Measurements from ENCODE around the gene ING5.
"Not testable (repeated sequence)": the region's sequence is repeated elsewhere in the genome, so short reads cannot be mapped to it uniquely, and the experiment has no call there.

Gene ING5

DNA sequence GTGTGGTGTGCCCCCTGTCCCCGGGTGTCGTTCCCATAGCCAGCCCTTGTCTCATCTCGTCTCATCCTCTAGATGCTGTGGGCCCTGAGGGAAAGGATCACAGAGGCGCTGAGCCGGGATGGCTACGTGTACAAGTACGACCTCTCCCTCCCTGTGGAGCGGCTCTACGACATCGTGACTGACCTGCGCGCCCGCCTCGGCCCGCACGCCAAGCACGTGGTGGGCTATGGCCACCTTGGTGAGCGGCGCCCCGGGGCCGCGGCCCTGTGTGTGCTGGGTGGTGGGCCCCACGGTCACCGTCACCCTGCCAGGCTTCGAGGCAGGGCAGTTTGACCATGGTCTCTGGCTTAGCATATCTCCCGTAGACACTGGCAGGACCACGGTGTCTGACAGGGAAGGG is 53.9 kb downstream of the ING5 start:
- in situ Hi-C loops (cut with MboI; ENCODE audit: low sequenced_read_pairs), result no loop called here

DNA sequence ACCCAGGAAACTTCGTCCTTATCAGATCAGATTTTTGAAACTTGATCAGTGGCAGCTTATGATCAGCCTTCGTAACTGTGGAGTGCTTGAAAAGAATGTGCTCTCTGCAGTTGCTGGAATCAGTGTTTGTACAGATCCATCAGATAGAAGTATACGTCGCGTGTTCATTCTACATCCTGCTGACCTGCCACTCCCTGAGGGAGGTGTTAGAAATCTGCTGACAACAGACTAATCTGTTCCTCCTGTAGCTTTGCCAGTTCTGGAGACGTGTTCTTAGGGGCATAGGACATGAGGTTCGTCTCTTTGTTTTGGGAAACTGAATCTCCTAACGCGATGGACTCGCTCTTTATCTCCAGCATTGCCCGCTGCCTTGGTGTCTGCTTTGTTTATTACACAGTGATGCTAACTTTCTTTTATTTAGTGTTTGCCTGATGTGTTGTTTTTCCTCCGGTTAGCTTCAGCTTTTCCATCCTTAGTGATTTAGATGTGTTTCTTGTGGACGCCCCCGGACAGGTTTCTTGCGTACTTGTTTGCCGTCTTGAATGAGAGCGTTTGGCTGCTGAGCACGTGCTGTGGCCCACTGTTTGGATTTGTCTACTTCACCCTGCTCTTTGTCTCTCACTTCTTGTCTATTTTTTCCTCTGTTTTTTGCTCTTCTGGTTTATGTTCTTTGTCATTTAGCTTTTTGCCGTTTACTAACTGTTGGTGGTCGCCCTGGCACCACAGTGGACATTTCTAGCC is 57.4 kb downstream of the ING5 start:
- in situ Hi-C loops (cut with MboI; ENCODE audit: low sequenced_read_pairs), result no loop called here

DNA sequence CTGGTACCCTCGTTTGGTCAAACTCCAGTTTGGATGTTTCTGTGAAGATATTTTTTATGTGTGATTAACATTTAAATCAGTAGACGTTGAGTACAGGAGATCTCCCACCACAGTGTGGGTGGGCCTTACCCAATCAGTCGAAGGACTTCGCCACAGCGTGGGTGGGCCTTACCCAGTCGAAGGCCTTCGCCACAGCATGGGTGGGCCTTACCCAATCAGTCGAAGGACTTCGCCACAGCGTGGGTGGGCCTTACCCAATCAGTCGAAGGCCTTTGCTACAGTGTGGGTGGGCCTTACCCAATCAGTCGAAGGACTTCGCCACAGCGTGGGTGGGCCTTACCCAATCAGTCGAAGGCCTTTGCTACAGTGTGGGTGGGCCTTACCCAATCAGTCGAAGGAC is 58.1 kb downstream of the ING5 start:
- in situ Hi-C loops (cut with MboI; ENCODE audit: low sequenced_read_pairs), result not testable (repeated sequence)

DNA sequence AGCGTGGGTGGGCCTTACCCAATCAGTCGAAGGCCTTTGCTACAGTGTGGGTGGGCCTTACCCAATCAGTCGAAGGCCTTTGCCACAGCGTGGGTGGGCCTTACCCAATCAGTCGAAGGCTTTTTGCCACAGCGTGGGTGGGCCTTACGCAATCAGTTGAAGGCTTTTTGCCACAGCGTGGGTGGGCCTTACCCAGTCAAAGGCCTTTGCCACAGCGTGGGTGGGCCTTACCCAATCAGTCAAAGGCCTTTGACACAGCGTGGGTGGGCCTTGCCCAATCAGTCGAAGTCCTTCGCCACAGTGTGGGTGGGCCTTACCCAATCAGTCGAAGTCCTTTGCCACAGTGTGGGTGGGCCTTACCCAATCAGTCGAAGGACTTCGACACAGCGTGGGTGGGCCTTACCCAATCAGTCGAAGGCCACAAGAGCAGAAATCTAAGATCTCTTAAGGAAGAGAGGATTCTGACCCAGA is 58.5 kb downstream of the ING5 start:
- in situ Hi-C loops (cut with MboI; ENCODE audit: low sequenced_read_pairs), result no loop called here

DNA sequence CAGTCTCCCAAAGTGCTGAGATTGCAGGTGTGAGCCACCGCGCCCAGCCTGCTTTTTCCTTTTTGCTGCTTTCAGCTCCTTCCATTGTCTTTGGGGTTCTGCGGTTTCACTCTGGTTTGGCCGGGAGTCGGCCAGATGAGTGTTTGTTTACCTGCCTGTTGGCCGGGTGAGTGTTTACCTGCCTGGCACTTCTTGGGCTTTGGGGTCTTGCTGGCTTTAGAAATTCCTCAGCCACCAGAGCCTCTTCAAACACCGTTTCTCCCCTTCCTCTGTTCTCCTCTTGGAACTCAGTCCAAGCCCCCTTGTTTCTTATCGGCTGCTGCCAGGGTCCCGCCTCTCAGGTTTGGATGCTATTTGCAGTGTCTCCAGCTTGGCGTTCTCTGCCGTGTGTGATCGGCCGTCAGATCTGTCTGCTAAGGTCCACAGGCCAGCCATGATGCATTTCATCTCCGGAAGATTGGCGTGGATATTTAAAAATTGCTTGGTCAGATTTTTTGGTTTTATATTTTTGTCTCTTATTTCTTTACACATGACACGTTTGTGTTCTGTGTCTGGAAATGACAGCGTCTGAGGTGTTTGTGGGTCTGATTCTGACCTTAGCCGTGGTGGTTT is 60.6 kb downstream of the ING5 start:
- in situ Hi-C loops (cut with MboI; ENCODE audit: low sequenced_read_pairs), result no loop called here

DNA sequence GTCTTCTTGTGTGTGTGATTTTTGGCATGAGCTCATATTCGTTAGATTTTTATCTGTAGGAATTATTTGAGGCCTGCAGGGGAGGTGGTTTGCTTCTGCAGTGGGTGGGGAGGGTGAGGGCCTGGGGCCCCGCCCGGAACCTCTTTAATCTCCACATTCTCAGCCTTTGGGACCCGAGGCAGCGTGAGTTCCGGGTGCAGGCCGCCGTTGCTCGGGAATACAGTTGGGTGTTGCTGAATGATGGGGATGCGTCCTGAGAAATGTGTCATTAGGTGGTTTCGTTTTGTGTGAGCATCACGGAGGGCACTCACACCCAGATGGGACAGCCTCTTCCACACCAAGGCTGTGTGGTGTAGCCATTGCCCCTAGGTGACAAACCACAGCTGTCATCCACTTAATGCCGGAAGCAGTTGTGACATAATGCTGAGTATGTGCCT is 61.1 kb downstream of the ING5 start:
- in situ Hi-C loops (cut with MboI; ENCODE audit: low sequenced_read_pairs), result no loop called here

DNA sequence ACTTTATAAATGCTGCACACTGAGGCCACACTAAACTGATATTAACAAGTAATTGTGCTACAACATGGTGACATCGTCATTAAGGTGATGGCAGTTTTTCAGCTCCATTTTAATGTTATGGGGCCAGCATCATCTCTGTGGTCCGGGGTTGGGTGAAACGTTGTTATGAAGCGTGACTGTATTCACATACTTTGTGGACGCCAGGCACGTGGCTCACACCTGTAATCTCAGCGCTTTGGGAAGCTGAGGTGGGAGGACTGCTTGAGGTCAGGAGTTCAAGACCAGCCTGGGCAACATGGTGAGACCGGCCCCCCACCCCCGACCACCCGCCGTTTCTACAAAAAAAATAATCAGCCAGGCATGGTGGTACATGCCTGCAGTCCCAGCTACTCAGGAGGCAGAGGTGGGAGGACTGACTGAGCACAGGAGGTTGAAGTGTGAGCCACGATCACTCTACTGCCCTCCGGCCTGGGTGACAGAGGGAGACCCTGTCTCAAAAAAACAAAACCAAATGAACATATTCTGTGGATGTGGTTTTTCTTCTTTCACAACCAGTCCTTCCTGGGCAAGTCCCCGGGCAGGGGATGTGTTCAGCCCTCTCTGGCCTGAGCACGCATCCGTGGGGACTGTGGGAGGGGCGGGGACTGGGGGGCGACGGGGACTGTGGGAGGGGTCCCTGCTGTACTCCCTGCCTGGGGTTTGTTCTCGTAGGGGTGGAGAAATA is 61.9 kb downstream of the ING5 start:
- in situ Hi-C loops (cut with MboI; ENCODE audit: low sequenced_read_pairs), result no loop called here

DNA sequence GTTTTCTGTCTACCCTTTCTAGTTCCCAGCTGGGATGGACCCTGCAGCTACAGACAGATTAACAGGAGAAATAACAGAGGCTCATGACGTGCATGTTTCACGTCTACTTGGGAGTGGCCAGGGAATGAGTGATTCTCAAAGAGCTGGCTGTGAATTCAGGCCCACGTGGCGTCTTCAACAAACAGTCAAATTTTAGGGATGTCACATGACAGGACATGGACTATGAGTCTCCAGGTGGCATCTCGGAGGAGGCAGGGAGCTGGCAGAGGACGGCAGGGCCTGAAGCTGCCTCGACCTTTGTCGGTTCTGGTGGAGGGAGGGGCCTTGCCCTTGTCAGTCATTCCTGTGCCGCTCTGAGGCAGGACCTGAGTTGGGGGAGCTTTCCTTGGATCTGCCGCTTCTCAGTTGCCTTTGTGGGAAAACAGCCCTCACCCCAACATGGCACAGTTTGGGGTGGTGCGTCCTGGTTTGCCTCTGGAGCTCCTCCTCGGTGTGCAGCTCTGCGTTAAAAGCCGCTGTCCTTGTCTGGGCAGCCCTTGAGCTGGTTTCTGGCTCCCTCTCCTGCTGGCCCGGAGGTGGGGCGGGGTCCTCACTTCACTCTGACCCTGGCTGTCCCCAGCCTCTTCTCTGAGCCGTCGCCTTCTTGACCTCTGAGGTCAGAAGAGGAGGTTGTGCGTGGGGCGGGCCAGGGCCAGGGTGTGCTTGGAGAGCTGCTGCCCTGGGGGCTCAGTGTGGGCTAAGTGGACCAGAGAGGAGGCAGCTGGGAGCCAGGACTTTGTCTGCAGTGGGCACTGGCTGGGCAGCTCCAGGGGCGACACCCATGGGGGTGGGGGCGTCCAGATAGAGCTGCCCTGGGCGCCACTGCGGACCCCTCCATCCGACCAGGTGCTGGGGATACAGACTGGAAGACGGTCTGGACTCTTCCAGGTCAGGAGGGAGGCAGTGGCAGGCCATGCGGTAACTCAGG is 62.7 kb downstream of the ING5 start:
- in situ Hi-C loops (cut with MboI; ENCODE audit: low sequenced_read_pairs), result no loop called here

DNA sequence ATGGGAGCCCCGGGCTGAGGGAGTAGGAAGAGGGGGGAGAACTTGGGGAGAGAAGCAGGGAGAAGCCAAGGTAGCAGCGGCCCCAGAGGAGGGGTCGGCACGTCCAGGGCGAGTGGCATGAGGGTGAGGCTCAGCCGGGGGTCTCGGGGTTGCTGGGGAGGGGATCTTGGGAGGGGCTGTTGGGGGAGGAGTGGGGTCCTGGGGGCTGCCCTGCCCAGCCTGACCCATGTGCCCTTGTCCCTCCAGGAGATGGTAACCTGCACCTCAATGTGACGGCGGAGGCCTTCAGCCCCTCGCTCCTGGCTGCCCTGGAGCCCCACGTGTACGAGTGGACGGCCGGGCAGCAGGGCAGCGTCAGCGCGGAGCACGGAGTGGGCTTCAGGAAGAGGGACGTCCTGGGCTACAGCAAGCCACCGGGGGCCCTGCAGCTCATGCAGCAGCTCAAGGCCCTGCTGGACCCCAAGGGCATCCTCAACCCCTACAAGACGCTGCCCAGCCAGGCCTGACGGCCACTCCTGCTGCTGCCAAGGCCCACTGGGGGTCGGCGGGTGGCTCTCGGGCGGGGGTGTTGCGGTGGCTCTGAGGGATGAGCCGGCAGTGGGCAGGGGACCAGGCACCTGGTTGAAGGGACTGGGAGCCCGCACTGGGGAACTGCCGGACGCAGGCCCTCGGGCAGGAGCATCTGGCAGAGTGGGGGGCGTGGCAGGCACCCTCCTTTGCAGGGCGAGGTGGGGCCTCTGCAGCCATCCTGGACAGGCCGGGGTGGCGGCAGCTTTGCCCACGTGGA is 65.8 kb downstream of the ING5 start:
- in situ Hi-C loops (cut with MboI; ENCODE audit: low sequenced_read_pairs), result no loop called here

DNA sequence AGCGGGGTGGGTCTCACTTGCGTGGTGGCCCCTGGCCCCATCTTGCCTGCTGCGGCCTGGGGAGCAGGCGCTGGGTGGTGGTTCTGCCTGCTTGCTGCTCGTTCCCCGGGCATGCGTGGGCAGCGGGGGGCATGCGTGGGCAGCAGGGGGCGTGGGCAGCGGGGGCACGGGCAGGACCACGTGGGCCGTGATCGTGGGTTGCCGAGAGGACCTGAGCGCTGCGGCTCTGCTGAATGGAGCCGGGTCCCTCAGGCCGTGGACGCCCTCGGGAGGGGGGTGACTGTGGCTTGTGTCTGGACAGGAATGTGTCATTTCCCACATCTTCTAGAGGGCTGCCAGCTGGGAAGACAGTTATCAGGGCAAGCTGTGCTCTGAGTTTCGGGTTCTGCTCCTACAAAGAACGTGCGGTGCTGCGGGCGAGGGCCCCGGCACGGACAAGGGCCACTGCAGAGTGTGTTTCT is 66.4 kb downstream of the ING5 start:
- in situ Hi-C loops (cut with MboI; ENCODE audit: low sequenced_read_pairs), result no loop called here

DNA sequence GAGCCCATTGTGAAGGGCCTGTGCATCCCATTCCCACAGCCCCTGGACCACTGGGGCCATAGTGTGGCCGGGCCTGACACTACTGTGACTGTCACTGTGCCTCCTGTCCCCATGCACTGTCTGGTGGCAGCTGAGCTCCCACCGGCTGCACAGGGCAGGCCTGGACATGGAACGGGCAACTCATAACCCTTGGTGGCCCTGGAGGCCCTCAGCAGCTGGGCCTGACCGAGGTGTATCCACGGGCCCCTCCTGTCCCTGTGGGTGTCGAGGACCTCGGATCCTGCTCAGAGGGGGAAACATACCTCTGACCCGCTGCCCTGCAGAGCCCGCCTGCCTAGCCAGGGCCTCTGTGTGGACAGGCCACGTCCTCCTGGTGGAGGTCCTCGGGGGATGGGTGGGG is 67.0 kb downstream of the ING5 start:
- in situ Hi-C loops (cut with MboI; ENCODE audit: low sequenced_read_pairs), result no loop called here

DNA sequence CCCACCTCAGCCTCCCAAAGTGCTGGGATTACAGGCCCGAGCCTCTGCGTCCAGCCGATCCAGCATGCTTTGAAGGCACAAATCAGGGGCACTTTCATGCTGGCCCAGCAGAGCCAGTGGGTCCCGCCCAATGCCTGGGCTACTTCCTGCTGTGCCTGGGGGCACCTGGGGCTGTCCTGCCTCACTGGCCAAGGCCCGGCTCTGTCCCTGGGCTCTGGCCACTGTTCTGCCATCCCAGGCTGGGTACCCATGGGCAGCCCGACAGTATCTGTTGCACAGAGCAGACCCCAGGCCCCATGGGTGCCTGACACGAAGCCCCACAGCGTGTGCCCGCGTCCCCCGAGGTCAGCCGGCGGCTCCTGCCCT is 68.0 kb downstream of the ING5 start:
- in situ Hi-C loops (cut with MboI; ENCODE audit: low sequenced_read_pairs), result no loop called here

DNA sequence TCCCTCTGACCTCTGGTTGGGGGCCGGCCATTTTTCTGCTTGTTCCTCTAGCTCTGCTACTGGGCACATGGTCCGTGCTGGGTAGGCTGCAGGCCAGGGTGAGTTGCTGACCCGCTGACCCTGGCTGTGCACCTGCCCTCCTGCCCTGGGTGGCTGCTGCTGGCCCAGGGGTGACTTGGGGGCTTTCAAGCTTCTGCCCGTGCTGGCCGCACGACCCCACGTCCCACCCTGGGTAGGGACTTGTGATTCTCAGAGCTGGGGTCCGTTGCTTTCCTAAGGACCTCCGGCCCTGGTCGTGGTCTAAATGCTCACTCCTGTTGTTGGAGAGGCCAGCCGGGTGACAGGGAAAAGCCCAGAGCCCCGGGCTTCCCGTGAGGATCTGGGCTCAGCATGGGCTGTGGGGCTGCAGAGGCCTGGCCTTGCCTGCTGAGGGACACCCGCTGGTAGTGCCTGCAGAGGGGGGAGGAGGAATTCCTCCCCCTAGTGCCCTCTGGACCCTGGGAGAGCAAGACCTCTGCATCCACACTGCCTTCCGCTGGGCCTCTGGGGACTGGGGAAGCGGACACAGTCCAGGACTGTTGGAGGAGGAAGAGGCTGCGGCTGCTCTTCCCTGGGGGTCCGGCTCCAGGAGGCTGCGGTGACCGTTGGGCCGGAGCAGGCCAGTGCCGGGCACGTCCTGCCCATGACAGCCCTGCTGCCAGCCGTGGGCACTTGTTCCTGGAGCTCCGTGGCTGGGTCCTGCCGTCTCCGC is 68.5 kb downstream of the ING5 start:
- in situ Hi-C loops (cut with MboI; ENCODE audit: low sequenced_read_pairs), result no loop called here

DNA sequence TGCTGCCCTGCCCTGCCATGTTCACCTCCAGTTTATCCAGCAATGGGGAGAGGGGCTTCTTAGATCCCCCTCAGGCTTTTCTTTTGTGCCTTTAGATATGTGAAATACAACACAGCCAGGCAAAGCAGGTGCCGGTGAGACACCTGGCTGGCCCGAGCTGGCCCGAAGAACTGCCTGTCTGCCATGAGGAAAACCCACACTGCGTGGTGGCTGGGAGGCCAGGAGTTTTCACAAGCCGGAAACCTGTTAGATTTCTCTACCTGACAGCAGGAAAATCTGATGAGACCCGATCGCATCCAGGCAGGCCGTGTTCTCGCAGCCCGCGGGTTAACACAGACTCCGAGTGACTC is 69.1 kb downstream of the ING5 start:
- in situ Hi-C loops (cut with MboI; ENCODE audit: low sequenced_read_pairs), result no loop called here

DNA sequence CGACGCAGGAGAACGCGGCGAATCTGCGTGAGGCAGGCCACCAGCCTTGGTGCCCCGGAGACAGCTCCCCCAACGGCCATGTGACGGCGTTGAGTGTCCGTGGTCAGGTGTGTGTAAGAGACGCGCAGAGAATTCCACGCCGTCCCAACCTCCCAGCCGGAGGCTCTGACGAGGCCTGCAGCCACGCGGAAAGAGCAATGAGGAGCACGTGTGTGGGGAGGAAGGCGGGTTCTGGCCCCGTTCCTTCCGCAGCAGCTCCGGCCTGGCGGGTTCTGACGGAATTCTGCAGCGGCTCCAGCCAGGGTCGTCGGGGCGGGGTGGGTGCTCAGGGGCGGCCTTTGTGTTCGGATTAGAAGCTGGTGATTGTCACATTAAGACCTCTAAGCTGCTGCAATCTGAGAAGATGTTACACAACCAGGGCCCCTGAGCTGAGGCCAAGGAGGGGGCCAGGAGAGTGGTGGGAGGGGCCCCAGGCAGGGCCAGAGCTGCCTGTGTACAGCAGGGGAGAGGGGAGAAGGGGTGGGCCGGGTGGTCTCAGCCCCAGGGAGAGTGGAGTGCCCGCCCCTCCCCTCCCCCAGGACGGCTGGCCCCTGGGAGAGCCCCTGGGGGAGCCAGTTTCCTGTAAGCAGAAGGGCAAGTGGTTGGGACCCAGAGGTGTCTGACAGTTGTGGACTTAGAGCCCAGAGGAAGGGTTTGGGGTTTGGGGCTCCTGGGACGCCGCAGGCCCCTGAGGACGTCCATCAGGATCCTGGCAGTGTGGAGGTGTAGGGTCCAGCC is 69.6 kb downstream of the ING5 start:
- in situ Hi-C loops (cut with MboI; ENCODE audit: low sequenced_read_pairs), result no loop called here

DNA sequence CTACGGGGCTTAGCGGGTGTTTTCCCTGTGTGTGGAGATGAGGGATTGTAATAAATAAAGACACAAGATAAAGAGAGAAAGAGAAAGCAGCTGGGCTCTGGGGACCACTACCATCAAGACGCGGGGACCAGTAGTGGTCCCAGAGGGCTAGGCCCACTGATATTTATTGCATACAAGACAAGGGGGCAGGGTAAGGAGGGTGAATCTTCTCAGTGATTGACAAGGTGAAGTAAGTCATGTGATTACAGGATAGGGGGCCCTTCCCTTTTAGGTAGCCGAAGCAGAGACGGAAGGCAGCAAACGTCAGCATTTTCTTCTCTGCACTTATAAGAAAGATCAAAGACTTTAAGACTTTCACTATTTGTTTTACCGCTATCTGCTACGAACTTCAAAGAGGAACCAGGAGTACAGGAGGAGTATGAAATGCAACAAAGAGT is 70.2 kb downstream of the ING5 start:
- in situ Hi-C loops (cut with MboI; ENCODE audit: low sequenced_read_pairs), result no loop called here

DNA sequence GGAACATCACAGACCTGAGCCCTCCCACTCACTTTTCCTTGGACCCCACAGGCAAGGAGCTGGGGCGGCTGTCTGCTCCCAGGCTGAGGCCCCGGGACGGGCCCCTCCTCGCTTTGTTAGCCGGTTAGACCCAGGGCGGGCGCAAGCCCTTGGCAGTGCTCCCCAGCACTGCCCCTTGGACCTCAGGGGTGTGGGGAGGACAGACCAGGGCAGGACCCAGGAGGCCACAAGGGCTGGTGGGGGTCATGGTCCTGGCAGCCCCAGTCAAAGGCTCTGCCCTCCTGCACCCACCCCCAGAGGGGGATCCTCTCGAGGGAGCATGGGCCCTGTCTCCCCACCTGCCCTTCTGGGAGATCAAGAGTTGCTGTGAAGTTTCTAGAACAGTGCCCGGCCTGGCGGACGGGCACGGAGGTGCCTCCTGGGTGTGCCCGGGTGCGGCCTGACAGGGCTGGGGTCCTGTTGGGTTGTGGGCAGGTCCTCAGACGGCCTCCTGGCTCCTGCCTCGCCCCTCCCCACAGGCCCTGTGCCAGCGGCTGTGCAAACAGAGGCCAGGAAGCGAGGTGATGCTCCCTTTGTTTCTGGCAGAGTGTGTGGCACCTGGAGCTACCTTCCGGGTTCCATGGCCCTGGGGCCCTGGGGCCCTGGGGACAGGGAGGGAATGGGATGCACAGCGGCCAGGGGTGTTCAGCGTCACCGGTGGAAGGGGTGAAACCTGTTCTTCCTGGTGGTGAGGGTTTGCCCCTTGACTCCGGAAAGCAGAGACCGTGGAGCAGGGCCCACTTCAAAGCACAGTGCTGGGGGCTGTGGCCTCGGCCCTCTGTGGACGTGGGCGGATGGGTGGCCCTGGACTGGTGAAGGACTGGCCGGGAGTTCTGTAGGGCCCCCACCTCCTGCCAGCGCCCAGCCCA is 71.9 kb downstream of the ING5 start:
- in situ Hi-C loops (cut with MboI; ENCODE audit: low sequenced_read_pairs), result no loop called here
